ENCODE measurements around the gene OR10H1.
"Not testable (repeated sequence)": the region's sequence is repeated elsewhere in the genome, so short reads cannot be mapped to it uniquely, and the experiment has no call there.

Gene OR10H1, protein sequence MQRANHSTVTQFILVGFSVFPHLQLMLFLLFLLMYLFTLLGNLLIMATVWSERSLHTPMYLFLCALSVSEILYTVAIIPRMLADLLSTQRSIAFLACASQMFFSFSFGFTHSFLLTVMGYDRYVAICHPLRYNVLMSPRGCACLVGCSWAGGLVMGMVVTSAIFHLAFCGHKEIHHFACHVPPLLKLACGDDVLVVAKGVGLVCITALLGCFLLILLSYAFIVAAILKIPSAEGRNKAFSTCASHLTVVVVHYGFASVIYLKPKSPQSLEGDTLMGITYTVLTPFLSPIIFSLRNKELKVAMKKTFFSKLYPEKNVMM

DNA sequence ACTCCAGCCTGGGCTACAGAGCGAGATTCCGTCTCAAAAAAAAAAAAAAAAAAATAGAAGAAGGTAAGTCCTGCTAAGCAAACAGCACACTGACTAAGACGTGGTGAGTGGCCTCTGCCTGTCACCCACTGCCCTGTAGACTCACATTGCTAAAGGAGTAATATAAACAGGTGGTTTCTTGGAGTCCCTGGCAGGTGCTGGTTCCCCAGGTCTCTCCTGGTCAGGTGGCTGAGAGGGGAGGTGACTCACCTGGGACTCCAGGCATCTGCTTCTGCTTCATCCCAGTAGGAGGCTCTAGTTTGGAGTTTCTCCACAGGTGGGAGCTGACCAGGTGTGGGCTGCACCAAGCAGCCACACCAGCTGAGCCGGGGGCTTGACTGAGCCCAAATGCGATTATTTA lies at the start of gene OR10H1:
OR10H1 (minus strand) TSS at position 359 of the 400 bp plus-strand sequence. CDS start 7,627 bp downstream, outside the sequence.
- no peak for DNase-seq (ENCODE audit: low spot score)

DNA sequence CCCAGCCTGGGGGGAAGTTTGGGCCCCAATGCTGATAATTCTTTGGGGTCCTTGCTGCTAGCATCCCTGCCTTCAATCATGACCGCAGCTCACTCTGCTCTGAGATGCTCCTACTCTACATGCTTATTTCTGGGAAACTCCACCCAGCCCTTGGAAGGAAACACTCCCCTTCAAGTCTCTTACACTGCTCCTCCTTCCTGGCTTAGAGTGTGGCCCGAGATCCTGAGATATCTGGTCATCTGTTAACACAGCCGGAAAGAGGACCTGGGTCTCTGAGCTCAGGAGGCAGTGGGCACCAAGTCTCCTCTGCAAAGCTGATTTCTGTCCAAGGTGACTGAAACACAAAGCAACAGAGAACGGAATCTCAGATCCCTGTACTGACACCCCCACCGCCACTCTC lies 49.4 kb upstream of the OR10H1 start:
- DNase-seq (ENCODE audit: low spot score), result no peak

DNA sequence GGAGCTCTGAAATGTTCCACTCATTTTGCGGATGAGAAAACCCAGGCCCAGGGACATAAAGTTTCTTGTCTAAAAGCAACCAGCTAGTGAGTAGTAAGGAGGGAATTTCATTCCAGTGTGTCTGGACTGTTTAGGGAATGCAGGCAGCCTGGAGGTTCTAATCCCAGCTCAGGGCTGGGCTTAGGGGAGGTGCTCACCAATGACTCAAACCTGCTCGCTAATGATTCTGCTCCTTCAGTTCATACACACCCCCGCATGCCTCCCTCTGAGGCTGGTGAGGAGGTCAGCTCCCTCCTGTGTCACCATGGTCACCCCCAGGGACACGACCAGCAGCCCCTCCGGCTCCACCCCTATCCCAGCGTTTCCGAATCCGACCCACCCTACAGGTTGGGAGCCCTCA lies 47.8 kb upstream of the OR10H1 start:
- DNase-seq (ENCODE audit: low spot score), result no peak

DNA sequence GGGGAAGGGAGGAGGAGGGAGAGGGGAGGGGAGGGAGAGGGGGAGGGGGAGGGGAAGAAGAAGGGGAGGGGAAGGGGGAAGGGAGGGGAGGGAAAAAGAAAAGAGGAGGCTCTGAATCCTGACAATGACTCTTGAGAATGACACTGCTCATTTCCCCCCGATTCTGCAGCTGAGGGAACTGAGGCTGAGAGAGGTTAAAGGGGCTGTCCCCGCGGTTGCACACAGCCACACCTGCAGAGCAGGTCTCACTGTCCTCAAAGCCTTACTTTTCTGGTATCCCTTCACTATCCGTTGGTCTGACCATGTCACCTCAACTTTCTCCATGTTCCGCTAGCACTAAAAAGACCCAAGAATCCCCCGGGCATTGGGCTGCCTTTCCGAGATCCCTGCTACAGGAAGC lies 47.0 kb upstream of the OR10H1 start:
- DNase-seq (ENCODE audit: low spot score), result no peak

DNA sequence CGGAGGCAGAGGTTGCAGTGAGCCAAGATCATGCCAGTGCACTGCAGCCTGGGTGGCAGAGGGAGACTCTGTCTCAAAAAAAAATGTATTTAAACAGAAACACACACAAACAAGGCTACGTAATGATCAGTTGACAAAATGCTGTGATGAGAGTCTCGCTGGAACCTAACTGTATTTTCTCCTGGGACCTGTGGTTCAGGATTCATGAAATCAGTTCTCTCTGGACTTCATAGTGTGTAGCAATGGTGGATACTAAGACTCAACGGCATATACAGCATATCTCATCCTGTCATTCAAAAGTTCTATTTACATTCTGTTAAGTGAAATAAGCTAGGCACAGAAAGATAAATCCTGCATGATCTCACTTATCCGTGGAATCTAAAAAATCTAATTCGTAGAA lies 45.1 kb upstream of the OR10H1 start:
- no peak for DNase-seq (ENCODE audit: low spot score)

DNA sequence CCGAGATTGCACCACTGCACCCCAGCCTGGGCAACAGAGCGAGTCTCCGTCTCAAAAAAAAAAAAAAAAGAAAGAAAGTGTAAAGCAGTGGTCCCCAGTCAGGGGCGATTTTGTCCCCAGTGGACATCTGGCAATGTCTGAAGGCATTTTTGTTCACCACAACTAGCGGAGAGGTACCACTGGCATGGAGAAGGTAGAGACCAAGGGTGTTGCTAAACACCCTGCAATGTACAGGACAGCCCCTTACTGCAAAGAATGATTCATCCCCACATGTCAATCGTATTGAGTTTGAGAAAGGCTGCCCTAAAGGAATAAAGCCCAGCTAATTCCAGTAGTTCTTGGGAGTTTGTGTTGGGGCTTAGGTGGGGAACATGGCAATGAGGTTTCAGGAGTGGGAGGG lies 43.7 kb upstream of the OR10H1 start:
- DNase-seq (ENCODE audit: low spot score), result no peak

DNA sequence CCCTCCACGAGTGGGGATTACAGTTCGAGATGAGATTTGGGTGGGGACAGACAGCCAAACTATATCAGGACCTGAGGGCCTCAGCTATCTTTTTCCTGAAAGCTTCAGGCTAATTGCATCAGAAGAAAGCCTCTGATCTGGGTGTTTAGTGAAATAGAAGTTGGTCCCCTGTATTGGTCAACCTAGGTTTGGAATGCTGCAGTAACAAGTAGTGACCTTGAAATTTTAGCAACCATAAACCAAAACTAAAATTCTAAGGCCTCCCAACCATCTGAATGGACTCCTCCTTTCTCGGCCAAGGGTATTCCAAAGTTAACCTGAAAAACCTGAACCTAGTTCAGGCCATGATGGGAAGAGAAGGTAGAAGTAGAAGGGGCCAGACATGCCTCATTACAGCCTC lies 34.9 kb upstream of the OR10H1 start:
- no peak for DNase-seq (ENCODE audit: low spot score)

DNA sequence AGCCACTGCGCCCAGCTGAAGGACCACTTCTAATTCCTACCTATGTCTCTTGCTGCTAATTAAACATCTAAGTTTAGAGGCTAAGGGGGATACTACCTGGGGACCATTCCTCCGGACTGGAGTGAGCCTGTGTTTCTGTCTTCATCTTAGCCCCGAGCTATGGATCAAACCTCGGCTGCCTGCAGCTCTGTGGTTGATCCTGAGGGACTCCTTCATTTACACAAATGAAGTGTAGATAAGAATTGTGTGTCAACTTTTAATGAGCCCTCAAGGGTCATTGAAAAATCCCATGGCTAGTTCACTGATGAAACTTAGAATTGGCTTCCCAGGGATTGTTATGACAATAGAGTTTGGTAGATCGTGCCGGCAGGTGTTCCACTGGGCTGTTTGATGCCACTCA lies 31.5 kb upstream of the OR10H1 start:
- DNase-seq (ENCODE audit: low spot score), result no peak

DNA sequence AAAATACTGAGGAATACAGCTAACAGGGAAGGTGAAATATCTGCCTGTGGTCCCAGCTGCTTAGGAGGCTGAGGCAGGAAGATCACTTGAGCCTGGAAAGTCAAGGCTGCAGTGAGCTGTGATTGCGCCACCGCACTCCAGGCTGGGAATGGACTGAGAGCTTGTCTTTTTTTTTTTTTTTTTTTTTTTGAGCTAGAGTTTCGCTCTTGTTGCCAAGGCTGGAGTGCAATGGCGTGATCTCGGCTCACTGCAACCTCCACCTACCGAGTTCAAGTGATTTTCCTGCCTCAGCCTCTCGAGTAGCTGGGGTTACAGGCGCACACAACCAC lies 28.4 kb upstream of the OR10H1 start:
- DNase-seq (ENCODE audit: low spot score), result not testable (repeated sequence)

DNA sequence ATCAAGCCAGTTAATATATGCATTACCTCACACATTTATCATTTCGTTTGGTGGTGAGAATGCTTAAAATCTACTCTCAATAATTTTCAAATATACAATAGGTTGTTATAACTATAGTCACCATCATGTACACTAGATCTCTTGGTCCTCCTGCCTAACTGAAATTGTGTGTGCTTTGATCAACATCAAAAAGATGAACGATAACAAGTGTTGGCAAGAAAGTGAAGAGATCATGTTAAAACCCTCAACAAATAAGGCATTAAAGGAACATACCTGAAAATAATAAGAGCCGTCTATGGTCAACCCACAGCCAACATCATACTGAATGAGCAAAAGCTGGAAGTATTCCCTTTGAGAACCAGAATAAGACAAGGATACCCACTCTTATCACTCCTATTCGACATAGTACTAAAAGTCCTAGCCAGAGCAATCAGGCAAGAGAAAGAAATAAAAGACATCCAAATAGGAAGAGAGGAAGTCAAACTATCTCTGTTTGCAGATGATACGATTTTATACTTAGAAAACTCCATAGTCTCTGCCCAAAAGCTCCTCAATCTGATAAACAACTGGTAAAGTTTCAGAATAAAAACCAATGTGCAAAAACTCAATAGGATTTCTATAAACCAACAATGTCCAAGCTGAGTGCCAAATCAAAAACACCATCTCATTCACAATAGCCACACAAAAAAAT lies 27.9 kb upstream of the OR10H1 start:
- DNase-seq (ENCODE audit: low spot score), result no peak

DNA sequence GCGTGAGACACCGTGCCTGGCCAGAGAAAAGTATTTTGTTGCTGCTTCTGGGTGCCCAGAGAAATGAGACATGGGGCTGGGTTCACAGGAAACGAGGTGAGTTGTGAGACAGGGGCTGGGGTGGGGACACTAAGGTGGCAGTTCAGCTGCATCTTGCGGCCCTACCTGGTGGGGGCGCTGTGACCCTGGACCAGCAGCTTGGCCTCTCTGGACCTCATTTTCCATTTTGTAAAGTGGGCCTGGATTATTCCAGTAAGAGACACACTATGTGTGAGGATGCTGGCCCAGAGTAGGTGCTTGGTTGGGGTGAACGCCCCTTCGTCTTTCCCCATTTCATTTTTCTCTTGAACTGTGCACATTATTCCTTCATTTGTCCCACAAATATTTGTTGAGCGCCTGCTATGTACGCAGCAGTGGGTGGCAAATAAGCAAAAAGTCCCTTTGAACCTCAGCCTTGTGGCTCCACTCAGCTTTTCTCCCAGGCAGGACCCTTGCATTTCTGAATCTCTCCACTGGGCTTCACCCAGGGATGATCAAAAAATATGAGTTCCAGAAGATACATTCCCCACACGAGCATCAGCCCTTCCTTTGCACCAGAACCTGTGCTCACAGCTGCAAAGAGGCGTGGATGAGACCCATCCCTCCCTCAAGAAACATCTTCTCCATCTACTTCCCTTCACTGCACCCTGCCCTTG lies 26.6 kb upstream of the OR10H1 start:
- DNase-seq (ENCODE audit: low spot score), result no peak

DNA sequence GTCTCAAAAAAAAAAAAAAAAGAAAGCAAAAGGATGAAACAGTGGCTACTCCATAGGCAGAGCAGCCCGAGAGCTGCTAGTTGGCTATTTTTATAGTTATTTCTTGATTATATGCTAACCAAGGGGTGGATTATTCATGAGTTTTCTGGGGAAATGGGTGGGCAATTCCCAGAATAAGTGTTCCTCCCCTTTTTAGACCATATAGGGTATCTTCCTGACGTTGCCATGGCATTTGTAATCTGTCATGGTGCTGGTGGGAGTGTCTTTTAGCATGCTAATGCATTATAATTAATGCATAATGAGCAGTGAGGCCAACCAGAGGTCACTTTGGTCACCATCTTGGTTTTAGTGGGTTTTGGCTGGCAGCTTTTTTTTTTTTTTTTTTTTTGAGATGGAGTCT lies 25.4 kb upstream of the OR10H1 start:
- DNase-seq (ENCODE audit: low spot score), result no peak

DNA sequence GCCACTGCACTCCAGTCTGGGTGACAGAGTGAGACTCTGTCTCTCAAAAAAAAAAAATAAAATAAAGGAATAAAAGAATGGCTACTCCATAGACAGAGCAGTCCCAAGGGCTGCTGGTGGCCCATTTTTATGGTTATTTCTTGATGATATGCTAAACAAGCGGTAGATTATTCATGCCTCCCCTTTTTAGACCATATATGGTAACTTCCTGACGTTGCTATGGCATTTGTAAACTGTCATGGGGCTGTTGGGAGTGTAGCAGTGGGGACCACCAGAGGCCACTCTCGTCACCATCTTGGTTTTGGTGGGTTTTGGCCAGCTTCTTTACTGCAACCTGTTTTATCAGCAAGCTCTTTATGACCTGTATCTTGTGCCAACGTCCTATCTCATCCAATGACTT lies 24.4 kb upstream of the OR10H1 start:
- not testable (repeated sequence) for DNase-seq (ENCODE audit: low spot score)

DNA sequence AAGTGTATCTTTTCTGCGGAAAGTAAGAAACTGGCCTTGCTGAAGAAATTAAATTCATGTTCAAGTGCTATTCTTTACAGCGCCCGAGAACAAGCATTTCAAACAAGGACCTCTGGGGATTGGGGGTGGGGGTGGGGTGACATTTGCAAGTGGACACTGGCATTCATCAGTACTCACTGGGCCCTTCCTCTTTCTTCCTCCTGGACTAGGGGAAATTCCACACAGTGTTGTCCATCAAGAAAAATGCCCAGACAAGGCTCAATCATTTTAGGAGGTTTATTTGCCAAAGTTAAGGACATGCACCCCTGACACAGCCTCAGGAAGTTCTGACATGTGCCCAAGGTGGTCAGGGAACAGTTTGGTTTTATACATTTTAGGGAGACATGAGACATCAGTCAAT lies 22.9 kb upstream of the OR10H1 start:
- DNase-seq (ENCODE audit: low spot score), result no peak

DNA sequence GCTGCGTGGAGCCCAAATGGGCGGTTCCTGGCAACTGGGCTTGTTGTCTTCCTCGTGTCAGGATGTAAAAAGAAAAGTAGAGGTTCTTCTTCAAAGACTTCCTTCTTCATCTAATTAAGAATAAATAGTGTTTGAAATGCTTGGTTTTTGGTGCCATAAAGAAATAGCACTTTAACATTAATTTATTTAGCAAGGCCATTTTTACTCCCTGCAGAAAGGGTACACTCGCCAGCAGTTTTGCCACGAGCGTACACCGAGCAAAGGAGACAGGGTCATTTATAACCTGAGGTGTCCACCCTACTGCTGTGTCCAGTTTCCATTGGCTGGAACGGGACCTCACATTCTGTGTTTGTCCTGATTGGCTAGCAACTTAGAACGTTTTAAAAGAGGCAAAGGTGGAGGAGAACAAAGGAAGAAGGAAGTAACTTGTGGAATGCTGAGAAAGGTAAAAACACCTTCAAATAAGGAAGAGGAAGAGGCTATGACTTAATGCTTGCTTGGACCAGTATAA lies 21.8 kb upstream of the OR10H1 start:
- DNase-seq (ENCODE audit: low spot score), result no peak

DNA sequence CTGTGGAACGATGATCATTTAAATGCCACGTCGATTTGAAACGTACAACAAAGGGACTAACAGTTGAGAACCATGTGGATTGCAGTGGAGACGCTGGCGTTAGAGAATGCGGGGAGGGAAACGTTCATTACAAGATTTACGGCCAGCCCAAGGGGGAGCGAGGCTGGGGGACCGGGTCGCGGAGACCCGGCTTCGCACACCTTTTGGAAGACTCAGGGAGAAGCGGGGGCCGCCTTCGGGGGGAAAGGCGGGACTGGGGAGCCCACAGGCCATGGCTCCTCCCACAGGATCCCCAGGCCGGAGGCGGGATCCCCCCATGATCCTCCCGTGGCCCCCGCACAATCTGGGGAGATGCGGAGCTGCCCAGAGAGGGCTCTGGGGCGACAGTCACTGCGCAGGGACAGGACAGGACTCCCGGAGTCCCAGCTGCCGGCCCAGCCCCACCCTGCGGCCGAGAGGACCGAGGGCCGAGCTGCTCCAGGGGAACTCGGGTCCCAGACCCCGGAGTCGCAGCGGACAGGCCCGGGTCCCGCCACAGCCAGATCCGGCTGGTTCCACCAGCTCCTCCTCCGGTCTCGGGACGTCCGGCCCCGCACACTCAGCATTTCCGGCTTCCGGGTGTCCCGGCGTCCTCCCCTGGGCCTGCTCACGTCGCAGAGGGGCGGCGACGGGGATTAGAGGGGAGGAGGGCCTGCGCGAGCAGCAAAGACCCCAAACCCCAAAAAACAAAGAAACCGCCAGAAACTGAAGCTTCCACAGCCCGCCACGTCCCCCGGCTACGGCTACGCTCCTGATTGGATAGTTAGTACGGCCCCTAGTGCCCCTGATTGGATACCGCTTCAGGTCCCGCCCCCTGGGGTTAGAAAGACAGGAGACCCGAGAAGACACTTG lies 21.1 kb upstream of the OR10H1 start:
- peak; percentile 97 for DNase-seq (ENCODE audit: low spot score)

DNA sequence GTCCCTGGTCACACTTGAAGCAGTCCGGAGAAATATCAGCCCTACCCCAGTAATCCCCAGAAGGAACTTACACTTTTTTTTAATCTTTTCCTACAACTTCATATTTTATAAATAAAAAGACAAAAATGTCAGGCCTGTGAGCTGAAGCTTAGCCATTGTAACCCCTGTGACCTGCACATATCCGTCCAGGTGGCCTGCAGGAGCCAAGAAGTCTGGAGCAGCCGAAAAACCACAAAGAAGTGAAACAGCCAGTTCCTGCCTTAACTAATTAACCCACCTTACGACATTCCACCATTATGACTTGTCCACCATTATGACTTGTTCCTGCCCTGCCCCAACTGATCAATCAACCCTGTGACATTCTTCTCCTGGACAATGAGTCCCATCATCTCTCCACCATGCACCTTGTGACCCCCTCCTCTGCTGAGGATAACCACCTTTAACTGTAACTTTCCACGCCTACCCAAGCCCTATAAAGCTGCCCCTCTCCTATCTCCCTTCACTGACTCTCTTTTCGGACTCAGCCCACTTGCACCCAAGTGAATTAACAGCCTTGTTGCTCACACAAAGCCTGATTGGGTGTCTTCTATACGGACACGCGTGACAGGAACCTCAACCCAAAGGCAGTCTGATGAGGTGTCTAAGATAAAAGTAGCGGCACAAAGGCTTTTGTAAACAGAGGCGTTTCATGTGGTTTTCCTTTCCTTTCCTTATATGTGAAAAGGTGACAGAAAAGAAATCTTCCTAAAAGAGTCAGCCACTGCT lies 20.3 kb upstream of the OR10H1 start:
- DNase-seq (ENCODE audit: low spot score), result peak; percentile 37

DNA sequence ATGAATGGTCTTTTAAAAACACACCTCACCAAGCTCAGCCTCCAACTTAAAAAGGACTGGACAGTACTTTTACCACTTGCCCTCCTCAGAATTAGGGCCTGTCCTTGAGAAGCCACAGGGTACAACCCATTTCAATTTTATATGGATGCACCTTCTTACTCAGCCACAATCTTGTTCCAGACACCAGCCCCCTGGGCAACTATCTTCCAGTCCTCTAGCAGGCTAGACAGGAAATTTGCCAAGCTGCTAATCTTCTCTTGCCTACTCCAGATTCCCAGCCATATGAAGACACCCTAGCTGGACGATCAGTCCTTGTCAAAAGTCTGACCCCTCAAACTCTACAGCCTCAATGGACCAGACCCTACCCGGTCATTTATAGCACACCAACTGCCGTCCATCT lies 18.8 kb upstream of the OR10H1 start:
- DNase-seq (ENCODE audit: low spot score), result not testable (repeated sequence)

DNA sequence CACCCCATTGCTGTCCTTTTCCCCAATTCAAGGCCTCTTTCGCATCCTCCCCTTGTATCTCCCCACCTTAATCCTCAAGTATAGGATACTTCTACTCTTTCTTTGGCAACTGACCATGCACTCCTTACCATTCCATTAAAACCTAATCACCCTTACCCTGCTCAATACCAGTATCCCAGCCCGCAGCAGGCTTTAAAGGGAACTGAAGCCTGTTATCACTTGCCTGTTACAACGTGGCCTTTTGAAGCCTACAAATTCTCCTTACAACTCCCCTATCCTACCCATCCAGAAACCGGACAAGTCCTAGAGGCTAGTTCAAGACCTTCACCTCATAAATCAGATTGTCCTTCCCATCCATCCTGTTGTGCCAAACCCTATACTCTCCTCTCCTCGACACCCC lies 16.2 kb upstream of the OR10H1 start:
- no peak for DNase-seq (ENCODE audit: low spot score)

DNA sequence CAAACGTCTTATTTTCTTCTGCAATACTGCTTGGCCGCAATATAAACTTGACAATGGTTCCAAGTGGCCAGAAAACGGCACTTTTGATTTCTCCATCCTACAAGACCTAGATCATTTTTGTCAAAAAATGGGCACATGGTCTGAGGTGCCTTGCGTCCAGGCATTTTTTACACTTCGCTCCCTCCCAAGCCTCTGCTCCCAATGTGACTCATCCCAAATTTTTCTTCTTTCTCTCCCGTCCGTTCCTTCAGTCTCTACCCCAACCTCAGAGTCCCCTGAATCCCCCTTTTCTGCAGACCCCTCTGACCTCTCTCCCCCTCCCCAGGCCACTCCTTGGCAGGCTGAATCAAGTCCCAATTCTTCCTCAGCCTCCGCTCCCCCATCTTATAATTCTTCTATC lies 14.3 kb upstream of the OR10H1 start:
- DNase-seq (ENCODE audit: low spot score), result no peak

DNA sequence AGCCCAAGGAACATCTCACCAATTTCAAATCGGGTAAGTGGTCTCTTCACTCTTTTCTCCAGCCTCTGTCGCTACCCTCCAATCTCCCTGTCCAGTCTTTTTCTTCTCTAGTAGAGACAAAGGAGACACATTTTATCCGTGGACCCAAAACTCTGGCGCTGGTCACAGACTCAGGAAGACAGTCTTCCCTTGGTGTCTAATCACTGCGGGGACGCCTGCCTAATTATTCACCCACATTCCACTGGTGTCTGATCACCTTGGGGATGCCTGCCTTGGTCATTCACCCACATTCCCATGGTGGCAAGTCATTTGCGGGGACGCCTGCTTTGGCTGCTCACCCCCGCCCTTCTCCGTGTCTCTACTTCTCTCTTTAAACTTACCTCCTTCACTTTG lies 13.8 kb upstream of the OR10H1 start:
- no peak for DNase-seq (ENCODE audit: low spot score)

Measured in hematopoietic multipotent progenitor cell treated with erythropoietin and hydrocortisone succinate and interleukin-3 and kit ligand, for 15 days (in vitro differentiated cells).